GM18499 (cell line): ENCODE measurements around the gene LIME1.
"Not testable (repeated sequence)": the region's sequence is repeated elsewhere in the genome, so short reads cannot be mapped to it uniquely, and the experiment has no call there.

Experiments
- ATAC-seq: cut with Tn5 transposase; IDR thresholded peaks from one replicate; pipeline ENCODE4 v1.9.1; 2021; ENCODE audit warnings: moderate number of reproducible peaks; ENCODE audit not compliant: insufficient read depth, unreplicated experiment

Gene LIME1

DNA sequence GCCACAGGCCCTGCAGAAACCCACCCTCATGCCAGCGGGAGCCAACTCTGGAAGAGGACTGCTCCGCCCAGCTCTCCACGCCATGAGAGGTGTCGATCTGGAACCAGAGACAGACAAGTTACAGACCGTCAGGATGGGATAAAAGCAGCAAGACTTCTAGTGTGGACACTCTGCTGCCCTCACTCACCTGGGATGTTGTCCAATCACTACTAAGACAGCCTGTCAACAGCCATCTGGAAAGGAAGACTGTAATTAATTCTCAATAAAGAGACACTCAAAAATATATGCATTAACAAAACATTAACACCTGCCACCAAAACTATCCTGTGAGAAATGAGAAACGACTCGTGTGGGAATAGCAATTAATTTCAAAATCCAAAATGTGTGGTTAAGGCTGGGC lies 31.4 kb downstream of the LIME1 start:
- ATAC-seq = no peak

DNA sequence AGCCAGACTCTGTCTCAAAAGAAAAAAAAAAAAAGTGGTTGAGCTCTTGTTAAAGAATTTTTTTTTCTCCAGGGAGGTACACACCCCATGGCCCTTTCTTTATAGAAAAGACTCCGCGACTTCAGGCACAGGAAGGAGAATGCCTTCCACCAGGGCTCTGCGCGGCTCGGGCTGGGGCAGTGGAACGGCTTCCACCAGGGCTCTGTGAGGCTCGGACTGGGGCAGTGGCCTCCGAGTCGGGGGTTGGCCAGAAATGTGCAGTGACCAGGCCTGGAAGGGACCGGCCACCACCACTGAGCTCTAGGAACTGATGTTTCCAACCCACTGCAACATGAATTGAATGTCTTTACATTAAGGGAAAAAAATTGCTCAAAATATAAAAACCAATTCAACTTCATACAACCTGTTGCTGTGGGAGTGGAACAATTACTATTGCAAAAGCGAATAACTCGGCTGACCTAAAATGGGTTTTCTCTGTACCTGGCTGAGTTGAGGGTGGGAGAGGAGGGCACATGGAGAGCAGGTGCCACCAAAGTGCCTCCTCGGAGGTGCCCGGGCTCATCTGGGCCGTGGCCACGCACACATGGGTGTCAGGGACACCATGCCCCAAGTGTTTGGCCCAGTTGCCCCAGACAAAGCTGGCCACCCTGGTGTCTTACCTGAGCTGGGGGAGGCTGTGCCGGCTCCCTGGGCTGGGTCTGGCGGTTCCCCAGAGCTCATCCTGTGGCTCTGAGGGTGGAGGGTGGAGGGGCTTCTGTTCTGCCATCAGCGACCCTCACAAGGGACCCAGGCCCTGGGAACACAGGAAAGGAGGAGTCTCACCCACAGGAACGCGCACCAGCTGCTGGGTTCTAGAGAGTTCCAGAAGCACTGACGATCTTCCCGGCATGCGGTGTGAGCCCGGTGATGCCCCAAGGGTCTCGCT lies 32.4 kb downstream of the LIME1 start:
- no peak for ATAC-seq

DNA sequence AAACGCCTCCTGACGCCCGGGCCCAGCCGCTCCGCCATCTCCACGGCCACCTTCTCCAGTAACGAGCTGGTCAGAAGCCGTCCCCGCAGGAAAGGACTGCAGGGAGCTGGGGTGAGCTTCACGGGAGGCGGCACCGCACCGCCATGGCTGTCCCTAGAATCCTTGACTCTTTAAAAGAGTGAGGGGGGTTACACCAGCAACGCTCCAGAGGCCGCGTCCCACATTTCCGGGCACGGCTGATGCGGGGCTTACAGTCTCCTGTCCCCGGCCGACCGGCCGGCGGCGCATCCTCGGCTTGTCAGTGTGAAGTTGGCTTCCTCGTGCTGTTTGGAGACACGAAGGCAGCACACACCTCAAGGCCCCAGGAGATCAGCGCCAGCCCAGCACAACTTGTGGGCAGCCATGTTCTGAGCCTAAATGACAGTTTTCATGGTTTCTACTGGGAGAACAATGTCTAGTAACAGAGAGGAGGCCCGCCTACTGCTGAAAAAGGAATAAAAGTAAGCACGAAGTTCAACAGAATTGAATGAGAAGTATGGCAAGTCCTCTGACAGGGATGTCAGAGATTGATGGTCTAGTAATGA lies 33.5 kb downstream of the LIME1 start:
- no peak for ATAC-seq

DNA sequence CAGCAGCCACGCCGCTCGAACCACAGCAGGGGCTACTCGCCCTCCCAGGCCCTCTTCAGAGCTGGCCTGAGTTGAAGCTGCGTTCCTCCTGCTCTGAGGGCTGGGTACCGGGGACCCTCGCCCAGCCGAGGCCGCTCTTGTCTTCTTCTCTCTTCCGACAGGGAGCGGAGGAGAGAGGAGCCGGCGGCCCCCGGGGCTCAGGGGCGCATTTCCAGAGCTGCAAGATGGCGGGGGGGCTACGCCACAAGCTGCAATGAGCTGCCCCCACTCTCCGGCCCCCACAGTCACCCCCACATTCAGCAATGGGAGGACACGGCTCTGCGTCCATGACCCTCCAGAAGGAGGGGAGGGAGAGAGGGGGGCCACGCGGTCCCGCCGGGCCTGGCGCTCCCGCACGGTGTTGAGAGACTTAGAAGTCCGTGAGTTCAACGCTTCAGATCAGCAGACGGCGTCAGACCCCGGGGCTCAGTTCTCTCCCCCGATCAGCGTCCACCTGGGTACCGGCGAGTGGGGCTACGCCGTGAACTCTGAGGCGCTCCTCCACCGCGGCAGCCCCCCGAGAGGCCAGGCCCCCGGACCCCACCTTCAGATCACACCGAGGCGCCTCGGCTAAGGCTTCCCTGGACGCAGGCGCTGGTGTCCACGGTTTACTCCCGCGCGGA lies 34.7 kb downstream of the LIME1 start:
- ATAC-seq = no peak

- no peak for ATAC-seq
These were observed 36.5 kb downstream of the LIME1 start for GRCh38 chr20:63772781-63773518.

- ATAC-seq = no peak
These were observed 37.2 kb downstream of the LIME1 start for GRCh38 chr20:63773571-63774241.

DNA sequence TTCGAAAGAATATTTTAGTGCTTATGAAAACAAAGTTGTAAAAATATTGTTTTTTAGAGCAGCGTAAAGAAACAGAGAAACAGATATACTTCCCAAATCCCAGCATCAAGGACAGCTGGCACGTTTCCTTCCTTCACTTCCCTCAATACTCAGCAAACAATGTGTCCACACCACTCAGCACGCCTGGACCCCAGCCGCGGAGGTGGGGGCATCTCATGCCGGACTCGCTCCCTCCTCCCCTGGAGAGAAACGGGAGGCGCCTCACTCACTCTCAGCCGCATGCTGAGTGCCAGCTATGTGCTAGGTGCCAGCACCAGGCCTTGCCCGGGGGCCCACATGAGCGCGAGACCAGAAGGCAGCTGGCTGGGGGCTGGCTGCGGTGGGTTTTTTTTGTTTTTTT lies 37.8 kb downstream of the LIME1 start:
- no peak for ATAC-seq

- ATAC-seq = no peak
These were observed 38.9 kb downstream of the LIME1 start for GRCh38 chr20:63775096-63775978.

GRCh38 chr20:63776875-63777274 lies 40.4 kb downstream of the LIME1 start:
- not testable (repeated sequence) for ATAC-seq

DNA sequence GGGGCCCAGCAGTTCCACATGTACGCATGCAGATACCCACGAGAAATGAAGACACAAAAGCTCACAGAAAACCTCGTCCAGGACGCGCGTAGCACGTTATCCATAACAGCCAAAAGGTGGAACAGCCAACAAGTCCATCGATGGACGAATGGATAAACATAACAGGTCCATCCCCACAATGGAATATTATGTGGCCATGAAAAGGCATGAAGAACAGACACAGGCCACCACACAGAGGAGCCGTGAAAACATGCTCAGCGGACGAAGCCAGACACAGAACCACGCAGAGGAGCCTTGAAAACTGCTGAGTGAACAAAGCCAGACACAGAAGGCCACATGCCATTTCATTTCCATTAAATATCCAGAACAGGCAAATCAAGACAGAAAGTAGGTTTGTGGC lies 41.1 kb downstream of the LIME1 start:
- ATAC-seq = no peak

DNA sequence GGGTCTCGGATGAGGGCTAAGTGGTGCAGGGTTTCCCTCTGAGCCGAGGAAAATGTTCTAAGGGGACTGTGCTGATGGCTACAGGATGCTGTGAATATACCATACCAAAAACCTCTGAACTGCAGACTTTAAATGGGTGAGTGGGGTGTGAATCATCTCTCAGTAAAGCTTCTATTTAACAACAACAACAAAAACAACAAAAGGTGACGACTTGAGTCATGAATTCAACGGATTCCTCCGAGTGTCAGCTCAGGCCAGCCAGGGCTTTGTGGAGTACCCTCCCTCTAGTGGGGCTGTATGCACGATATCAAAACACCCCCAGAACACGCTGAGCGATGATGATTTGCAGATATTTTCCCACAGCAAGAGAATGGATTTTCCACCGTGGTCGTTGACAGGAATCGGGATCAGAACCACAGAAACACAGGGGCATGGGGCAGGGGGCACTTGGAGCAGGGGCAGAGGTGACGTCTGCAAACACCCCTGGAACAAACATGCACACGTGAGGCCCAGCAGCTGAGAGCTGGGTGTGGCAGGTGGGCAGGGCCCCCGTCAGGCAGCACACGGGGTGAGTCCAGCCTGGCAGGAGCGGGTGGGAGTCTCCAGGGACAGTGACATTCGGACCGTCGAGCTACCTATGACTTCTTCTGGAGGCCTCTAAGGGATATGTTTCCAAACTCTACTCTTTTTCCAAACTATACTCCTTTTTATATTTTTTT lies 41.7 kb downstream of the LIME1 start:
- ATAC-seq = no peak

DNA sequence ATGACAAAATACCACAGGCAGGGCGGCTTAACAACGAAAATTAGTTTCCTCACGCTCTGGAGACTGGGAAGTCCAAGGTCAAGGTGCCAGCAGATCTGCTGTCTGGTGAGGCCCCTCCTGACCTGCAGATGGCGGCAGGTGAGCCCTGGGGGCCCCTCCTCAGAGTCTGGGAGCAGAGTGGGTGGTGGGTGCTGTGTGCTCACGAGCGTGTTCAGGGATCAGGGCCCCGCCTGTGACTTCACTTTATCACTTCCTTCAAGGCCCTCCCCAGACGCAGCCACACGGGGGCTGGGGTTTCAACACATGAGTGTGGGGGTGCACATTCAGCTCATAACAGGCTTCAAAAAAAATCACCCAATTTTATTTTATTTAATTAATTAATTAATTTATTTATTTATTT lies 42.4 kb downstream of the LIME1 start:
- ATAC-seq = no peak

DNA sequence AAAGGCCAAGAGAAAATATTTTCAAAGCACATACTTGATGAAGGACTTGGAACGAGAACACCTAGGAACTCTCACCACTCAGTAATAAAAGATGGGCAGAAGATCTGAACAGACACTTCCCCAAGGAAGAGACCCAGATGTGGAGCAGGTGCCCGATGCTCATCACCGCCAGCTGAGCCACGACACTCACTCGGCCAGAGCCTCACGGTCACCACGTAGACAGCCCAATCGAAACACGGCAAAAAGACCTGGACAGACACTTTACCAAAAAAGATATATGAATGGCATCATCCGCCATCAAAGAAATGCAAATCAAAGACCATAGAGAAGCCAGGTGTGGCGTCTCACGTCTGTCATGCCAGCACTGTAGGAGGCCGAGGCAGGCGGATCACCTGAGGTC lies 44.7 kb downstream of the LIME1 start:
- no peak for ATAC-seq

- ATAC-seq = no peak
These were observed 45.6 kb downstream of the LIME1 start for GRCh38 chr20:63782051-63782471.

- ATAC-seq = no peak
These were observed 46.1 kb downstream of the LIME1 start for GRCh38 chr20:63782521-63782971.

DNA sequence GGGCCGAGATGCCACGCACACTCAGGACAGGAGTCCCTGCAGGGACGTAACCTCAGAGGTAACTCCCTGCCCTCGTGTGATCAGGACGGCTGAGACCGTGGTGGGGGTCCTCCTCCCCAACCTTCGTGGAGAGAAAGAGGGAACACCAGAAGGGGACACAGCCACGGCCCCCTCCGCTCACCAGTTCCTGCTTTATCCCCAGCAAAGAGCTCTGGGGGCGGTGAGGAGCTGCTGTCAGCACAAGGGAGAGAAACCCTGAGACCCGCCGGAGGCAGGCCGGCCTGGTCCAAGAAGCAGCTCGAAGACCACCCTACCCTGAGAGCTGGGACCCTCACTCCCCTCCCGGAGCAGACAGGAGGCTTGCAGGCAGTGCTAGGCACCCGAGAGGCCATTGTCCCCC lies 47.5 kb downstream of the LIME1 start:
- ATAC-seq = no peak

DNA sequence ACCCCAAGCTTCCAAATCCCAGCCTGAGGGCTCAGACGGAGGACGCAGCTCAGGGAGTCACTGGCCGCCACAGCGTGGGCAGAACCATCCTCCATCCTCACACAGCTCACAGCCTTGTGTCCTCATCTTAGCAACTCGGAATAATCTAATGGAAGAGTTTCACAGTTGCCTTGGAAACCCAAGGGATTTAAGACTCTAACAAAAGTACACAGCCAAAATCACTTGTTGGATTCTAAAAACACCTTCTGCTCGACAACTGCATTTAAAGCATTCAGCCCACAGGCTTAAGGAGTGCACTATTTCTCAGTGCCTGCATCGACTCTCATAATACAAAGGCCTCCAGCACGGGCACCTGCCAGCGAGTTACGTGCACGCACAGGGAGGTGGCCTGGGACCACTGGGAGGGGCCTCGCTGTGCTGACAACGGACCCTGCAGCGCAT lies 49.2 kb downstream of the LIME1 start:
- ATAC-seq = no peak

DNA sequence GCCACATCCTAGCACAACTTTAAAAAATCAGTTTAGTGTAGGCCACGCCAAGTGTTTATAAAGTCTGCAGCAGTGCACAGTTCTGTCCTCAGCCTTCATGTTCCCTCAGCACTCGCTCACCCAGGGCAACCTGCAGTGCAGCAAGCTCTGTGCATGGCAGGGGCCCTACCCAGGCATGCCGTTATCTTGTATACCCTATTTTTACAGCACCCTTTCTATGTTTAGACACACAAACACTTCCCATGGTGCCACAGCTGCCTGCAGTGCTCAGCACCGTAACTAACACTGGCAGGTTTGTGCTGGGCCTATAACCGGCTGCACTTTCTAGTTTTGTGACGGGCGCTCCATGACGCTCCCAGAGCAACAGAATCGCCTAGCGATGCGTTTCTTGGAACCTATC lies 50.8 kb downstream of the LIME1 start:
- ATAC-seq = no peak
